GM15510 (cell line): ENCODE results near the gene SIGLEC1.

ENCODE experiments used
- POLR2A ChIP-seq: IDR thresholded peaks from 3 replicates; pipeline ENCODE4 v1.6.1; 2011; ENCODE audit warnings: borderline replicate concordance; ENCODE audit not compliant: insufficient read length; ENCODE audit errors: extremely low read depth

The SIGLEC1 gene

GRCh38 chr20:3699037-3699436 is 13.4 kb downstream of the SIGLEC1 start:
- no peak for TF ChIP-seq POLR2A

DNA sequence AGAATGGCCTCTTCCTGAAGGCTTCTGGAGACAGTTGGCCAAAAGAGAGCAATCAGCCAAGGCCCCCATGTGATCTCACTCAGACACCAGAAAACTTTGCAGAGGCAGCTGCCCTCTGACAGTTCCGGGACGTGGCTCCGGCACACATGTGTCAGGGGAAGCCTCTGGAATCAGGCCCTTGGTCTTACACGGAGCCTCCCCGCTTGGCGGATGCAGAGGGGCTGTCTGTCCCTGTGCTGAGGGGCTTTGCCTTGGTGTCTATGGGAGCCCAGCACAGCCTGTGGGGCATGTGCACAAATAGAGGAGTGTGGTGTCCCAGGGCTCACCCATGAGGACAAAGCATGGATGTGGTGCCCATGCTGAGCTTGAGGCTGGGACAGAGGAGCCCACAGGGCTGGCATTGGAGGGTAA is 13.8 kb downstream of the SIGLEC1 start:
- TF ChIP-seq POLR2A: no peak

DNA sequence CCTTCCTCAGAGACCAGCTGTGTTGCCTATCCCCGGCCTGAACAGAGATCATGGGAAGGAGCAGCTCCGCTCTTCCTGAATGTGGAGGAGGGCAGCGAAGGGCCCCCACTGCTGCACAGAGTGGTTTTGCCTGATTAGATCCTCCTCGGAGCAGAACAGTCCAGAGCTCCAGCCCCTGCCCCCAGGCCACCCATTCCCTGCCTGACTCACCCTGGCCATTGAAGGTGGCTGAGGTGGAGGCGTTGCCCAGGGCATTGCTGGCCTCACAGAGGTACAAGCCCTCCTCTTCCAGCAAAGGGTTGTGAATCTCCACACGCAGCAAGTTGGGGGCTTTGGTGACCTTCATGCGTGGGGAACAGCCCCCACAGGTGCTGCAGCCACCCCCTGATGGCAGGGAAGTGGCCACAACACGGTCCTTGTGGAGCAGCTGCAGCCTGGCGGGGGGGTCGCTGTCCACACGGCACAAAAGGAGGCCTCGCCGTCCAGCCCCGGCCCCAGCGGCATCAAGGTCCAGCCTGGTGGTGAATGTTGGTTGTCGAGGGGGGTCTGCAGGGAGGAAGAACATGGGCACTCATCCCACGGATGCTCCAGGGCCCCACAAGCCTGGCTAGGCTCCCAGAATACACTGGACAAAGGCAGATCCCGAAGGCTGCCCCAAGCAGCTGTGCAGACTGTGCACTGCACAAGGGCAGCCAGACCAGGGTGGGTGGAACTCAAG is 14.7 kb downstream of the SIGLEC1 start:
- no peak for TF ChIP-seq POLR2A

GRCh38 chr20:3696745-3697587 is 15.4 kb downstream of the SIGLEC1 start:
- no peak for TF ChIP-seq POLR2A

DNA sequence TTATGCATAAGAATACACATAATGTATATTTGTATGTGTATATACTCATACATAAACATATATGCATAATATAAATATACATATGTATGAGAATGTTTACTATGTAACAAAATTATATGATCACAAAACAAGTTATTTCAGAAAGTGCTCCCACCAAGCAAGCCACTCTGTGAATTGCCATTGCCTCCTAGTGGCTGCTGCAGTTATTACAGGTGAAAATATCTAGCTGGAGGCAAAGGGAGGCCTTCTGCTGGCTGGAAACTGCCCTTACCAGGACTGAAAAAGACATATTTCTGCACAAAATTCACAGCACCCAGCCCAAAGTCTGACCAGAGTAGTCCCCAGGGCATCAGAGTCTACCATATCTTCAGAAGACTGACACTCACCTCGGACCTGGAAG is 16.2 kb downstream of the SIGLEC1 start:
- TF ChIP-seq POLR2A: no peak

- no peak for TF ChIP-seq POLR2A
Observed at GRCh38 chr20:3694864-3695263, 17.5 kb downstream of the SIGLEC1 start.

DNA sequence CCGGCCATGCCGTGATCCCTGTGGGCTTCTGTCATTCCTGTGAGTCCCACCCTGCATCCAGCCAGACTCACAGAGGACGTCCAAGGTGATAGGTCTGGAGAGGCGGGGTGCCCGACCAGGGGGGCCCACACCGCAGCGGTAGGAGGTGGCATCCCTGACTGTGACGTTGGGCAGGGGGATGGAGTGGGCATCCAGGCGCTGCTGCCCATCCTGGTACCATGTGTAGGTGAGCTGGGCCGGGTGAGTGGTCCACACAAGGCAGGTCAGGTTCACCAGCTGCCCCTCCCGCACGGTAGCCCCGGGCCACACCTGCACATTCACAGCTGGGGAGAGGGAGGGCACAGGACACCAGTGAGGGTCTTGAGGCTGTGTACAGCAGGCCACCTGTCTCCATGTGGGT is 19.0 kb downstream of the SIGLEC1 start:
- TF ChIP-seq POLR2A: no peak

DNA sequence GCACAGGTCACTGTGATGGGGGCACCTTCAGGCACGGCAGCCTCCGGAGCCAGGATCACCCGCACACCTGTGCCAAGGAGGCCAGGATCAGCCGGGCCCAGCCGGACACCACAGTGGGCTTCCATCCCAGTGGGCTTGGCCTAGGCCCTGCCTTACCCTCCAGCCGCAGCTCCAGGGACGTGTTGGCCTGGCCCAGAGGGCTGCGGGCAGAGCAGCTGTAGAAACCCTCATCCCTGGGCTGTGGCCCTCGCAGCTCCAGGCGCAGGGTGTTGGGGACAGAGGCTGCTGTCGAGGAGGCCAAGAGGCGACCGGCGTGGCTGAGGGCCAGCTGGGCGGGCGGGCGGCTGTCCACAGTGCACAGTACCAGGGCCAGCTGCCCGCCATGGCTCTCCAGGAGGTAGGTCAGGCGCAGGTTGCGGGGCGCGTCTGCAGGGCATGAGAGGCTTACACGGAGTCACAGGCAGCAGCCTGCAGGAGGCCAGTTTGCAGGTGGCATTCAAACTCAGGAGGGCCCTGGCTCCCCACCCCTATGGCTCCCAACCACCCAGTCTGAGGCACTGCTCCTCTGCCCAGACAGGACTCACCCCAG is 19.6 kb downstream of the SIGLEC1 start:
- no peak for TF ChIP-seq POLR2A

DNA sequence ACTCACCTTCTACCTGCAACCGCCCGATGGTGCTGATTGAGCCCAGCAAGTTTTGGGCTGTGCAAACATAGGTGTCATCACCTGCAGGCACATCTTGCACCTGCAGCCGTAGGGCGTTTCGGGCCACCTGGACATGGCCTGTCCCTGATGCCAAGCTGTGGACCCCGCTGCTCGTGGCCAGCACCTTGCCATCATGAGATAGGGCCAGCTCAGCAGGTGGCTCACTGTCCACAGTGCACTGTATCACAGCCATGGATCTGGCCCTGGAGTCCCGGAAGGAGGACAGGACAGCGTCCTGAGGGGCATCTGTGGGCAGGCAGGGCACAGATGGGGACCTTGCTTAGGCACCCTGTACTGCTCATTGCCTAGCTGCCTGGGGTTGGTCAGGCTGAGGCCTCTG is 20.5 kb downstream of the SIGLEC1 start:
- no peak for TF ChIP-seq POLR2A

DNA sequence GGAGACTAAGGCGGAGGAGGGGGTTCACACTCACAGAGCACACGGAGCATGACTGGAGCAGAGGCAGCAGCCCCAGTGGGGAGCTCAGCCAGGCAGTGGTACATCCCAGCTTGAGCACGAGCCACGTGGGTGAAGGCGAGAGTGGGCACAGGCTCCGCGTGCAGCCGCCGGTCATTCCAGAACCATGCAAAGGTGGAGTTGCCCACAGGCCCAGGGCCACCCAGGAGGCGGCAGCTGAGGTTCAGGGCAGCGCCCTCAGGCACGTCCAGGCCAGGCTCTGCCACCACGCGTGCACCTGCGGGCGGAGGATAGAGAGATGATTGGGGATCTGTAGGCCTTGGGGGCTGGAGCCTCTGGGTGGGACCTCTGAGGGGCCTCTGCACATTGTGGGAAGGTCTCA is 21.1 kb downstream of the SIGLEC1 start:
- no peak for TF ChIP-seq POLR2A

DNA sequence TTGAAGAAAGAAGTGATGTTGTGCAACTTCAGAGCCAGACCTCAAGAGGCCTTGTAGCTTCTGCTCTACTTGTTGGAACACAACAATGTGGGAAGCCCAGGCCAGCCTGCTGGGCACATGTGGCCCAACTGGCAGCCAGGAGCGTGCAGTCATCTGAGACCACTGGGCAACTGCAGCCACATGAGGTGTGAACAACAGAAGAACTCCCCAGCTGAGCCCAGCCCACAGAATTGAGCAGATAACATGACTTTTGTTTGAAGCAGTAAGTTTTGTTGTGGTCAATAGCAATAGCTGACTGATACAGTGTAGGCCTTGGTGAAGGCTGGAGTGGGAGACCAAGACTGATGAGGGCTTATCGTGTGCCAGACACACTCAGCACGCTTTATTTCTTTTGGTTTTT is 22.0 kb downstream of the SIGLEC1 start:
- TF ChIP-seq POLR2A: no peak

DNA sequence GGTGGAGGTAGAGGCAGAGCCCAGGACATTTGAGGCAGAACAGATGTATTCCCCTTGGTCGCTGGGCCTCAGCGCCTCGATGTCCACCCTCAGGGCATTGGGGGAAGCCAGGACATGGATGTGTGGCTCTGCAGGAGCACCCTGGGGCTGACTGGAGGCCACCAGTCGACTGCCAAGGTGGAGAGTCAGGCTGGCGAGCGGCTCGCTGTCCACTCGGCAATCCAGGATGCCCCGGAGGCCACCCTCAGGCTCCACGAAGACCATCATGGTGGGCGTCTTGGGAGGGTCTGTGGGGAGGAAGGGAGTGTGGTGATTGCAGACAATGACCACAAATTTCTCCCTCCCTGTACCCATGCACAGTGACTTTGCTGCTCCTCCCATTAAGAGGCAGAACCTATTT is 22.4 kb downstream of the SIGLEC1 start:
- no peak for TF ChIP-seq POLR2A

DNA sequence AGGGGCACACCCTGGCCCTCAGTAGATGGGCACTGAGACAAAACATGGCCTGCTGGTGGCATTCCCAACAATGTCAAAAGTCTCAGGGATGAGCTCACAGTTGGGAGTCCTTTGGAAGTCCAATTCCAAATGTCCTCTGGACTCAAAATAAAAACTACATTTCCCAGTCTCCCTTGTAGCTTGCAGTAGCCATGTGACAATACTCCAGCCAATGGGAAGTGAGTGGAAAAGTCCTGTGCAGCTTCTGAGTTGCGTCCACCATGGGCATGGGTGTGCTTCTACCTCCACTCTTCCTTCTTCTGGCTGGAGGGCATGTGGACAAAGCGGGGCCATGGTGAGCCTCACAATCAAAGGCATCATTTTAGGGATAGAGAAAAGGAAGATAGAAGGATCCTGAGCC is 24.7 kb downstream of the SIGLEC1 start:
- TF ChIP-seq POLR2A: no peak

- TF ChIP-seq POLR2A: no peak
Observed at GRCh38 chr20:3686867-3687321, 25.5 kb downstream of the SIGLEC1 start.

GRCh38 chr20:3686421-3686820 is 26.0 kb downstream of the SIGLEC1 start:
- no peak for TF ChIP-seq POLR2A

- no peak for TF ChIP-seq POLR2A
Observed at GRCh38 chr20:3685341-3685740, 27.1 kb downstream of the SIGLEC1 start.

GRCh38 chr20:3681931-3682781 is 30.2 kb downstream of the SIGLEC1 start, which contains the start of gene ADAM33:
ADAM33 (minus strand) TSS chr20:3682010; CDS start chr20:3682004, 6 bp downstream.
- TF ChIP-seq POLR2A: no peak
